Activated CD8-positive, alpha-beta memory T cell treated with anti-CD3 and anti-CD28 coated beads, Interleukin-2, amount 50 U/mL, for 24 hours (primary cell): ENCODE measurements around the gene DYSF.
"Not testable (repeated sequence)": the region's sequence is repeated elsewhere in the genome, so short reads cannot be mapped to it uniquely, and the experiment has no call there.

ENCODE experiments used
- DNase-seq: peaks from one replicate; pipeline ENCODE4 v3.0.0-alpha.2; 2020; ENCODE audit errors: extremely low read depth

Gene DYSF

GRCh38 chr2:71453404-71454220 is at the start of gene DYSF:
TSS of gene DYSF (plus strand) at chr2:71453561.
- DNase-seq, result no peak

- DNase-seq, result no peak
These were observed 43.8 kb upstream of the DYSF start for GRCh38 chr2:71409611-71410010.

- no peak for DNase-seq
These were observed 42.7 kb upstream of the DYSF start for GRCh38 chr2:71410696-71411095.

GRCh38 chr2:71416866-71417265 is 36.5 kb upstream of the DYSF start:
- not testable (repeated sequence) for DNase-seq

- no peak for DNase-seq
These were observed 35.8 kb upstream of the DYSF start for GRCh38 chr2:71417300-71418202.

- DNase-seq, result no peak
These were observed 34.2 kb upstream of the DYSF start for GRCh38 chr2:71419145-71419544.

GRCh38 chr2:71419976-71420375 is 33.4 kb upstream of the DYSF start:
- no peak for DNase-seq

GRCh38 chr2:71422786-71423185 is 30.6 kb upstream of the DYSF start:
- no peak for DNase-seq

GRCh38 chr2:71423817-71424420 is 29.4 kb upstream of the DYSF start:
- DNase-seq, result no peak

GRCh38 chr2:71426721-71427120 is 26.6 kb upstream of the DYSF start:
- DNase-seq, result no peak

GRCh38 chr2:71428472-71429383 is 24.6 kb upstream of the DYSF start:
- DNase-seq, result no peak

- not testable (repeated sequence) for DNase-seq
These were observed 8.2 kb upstream of the DYSF start for GRCh38 chr2:71445142-71445541.

GRCh38 chr2:71446505-71446904 is 6.9 kb upstream of the DYSF start:
- no peak for DNase-seq

- no peak for DNase-seq
These were observed 4.0 kb upstream of the DYSF start for GRCh38 chr2:71449343-71449742.

GRCh38 chr2:71451705-71452104 is 1.7 kb upstream of the DYSF start:
- DNase-seq, result no peak

- DNase-seq, result no peak
These were observed 796 bp upstream of the DYSF start for GRCh38 chr2:71452565-71452964.

- DNase-seq, result no peak
These were observed 1.1 kb downstream of the DYSF start for GRCh38 chr2:71454221-71455010.

GRCh38 chr2:71455011-71455740 is 1.8 kb downstream of the DYSF start:
- DNase-seq, result no peak

GRCh38 chr2:71455741-71456569 is 2.6 kb downstream of the DYSF start:
- DNase-seq, result no peak
